Activated CD4-positive, alpha-beta T cell treated with anti-CD3 and anti-CD28 coated beads, Interleukin-2, amount 50 U/mL, for 16 hours (primary cell): ENCODE measurements around the gene SLC25A25.
"Not testable (repeated sequence)": the region's sequence is repeated elsewhere in the genome, so short reads cannot be mapped to it uniquely, and the experiment has no call there.

ENCODE experiments used
- DNase-seq: peaks from one replicate; pipeline ENCODE4 v3.0.0-alpha.2; 2020

SLC25A25 gene

GRCh38 chr9:128099231-128099931 is 31.3 kb downstream of the SLC25A25 start:
- no peak for DNase-seq

- DNase-seq, result no peak
Measured at GRCh38 chr9:128099932-128100491, 32.0 kb downstream of the SLC25A25 start.

- no peak for DNase-seq
Measured at GRCh38 chr9:128100581-128100980, 32.5 kb downstream of the SLC25A25 start.

- DNase-seq, result no peak
Measured at GRCh38 chr9:128101231-128101661, 33.2 kb downstream of the SLC25A25 start.

GRCh38 chr9:128101690-128102089 is 33.7 kb downstream of the SLC25A25 start:
- DNase-seq, result no peak

- DNase-seq, result no peak
Measured at GRCh38 chr9:128102196-128102595, 34.2 kb downstream of the SLC25A25 start.

GRCh38 chr9:128102861-128103588 is 35.0 kb downstream of the SLC25A25 start:
- no peak for DNase-seq

GRCh38 chr9:128103589-128103962 is 35.5 kb downstream of the SLC25A25 start:
- DNase-seq, result peak; percentile 48

- no peak for DNase-seq
Measured at GRCh38 chr9:128104171-128104618, 36.2 kb downstream of the SLC25A25 start.

GRCh38 chr9:128105538-128106175 is 37.6 kb downstream of the SLC25A25 start:
- no peak for DNase-seq

- DNase-seq, result no peak
Measured at GRCh38 chr9:128106181-128106939, 38.3 kb downstream of the SLC25A25 start.

GRCh38 chr9:128106940-128107467 is 39.0 kb downstream of the SLC25A25 start:
- no peak for DNase-seq

- no peak for DNase-seq
Measured at GRCh38 chr9:128107468-128108268, 39.6 kb downstream of the SLC25A25 start.

- DNase-seq, result no peak
Measured at GRCh38 chr9:128108269-128109049, 40.4 kb downstream of the SLC25A25 start.

- DNase-seq, result no peak
Measured at GRCh38 chr9:128109050-128109709, 41.1 kb downstream of the SLC25A25 start.

- DNase-seq, result not testable (repeated sequence)
Measured at GRCh38 chr9:128111726-128112125, 43.7 kb downstream of the SLC25A25 start.

GRCh38 chr9:128113526-128114325 is 45.7 kb downstream of the SLC25A25 start:
- no peak for DNase-seq

- no peak for DNase-seq
Measured at GRCh38 chr9:128114326-128115186, 46.5 kb downstream of the SLC25A25 start.
